GM10847 (cell line): ENCODE measurements around the gene ZNF503.

Experiments used
- POLR2A ChIP-seq: IDR thresholded peaks from 2 replicates; pipeline ENCODE4 v1.6.1; 2011; ENCODE audit not compliant: insufficient read length; ENCODE audit errors: extremely low read depth

The ZNF503 gene

GRCh38 chr10:75435291-75435690 is 33.7 kb upstream of the ZNF503 start:
- no peak for TF ChIP-seq POLR2A

- no peak for TF ChIP-seq POLR2A
These were observed 32.7 kb upstream of the ZNF503 start for GRCh38 chr10:75434291-75434690.

DNA sequence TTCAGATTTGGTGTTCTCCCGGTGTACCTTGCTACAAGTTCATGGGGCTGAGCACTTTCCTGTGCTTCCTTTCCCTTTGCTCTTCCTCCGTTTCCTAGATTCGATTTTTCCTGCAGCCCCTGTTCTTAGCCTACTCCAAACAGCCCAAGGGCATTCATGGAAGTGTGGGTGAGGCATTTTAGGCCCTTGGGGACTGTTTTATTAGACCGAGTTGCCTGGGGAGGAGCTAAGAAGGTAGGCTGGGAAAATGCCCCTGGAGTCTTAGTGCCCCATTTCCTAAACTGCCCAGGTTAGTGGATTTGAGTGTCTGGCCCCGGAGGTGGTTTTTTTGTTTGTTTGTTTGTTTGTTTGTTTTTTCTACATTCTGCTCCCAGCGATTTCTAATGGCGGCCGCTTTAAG is 31.7 kb upstream of the ZNF503 start:
- TF ChIP-seq POLR2A, result no peak

- TF ChIP-seq POLR2A, result no peak
These were observed 31.2 kb upstream of the ZNF503 start for GRCh38 chr10:75432763-75433162.

GRCh38 chr10:75432176-75432575 is 30.6 kb upstream of the ZNF503 start:
- TF ChIP-seq POLR2A, result no peak

GRCh38 chr10:75431180-75432111 is 29.9 kb upstream of the ZNF503 start, which contains the start of gene LRMDA:
TSS of gene LRMDA (plus strand) at chr10:75431624.
- no peak for TF ChIP-seq POLR2A

- no peak for TF ChIP-seq POLR2A
These were observed 28.6 kb upstream of the ZNF503 start for GRCh38 chr10:75430000-75430763.

GRCh38 chr10:75429159-75429827 is 27.7 kb upstream of the ZNF503 start:
- no peak for TF ChIP-seq POLR2A

GRCh38 chr10:75428434-75429158 is 27.0 kb upstream of the ZNF503 start:
- no peak for TF ChIP-seq POLR2A

DNA sequence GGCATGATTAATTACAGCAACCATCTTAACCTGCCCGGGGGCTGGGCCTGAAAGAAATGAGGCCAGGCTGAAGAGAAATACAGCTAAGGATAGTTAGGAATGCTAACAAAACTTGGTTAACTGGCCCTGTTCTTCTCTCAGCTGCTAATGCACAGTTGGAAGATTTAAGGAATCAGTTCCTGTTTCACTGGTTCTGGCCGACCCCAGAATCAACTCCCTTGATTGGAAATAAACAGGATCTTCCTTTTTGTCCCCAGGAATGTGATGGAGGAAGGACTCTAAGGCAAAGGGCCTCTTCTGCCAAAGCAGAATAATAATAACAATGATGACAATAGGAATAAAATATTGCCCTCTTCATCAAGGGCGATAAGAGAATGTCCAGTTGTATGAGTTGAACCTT is 26.4 kb upstream of the ZNF503 start:
- TF ChIP-seq POLR2A, result no peak

DNA sequence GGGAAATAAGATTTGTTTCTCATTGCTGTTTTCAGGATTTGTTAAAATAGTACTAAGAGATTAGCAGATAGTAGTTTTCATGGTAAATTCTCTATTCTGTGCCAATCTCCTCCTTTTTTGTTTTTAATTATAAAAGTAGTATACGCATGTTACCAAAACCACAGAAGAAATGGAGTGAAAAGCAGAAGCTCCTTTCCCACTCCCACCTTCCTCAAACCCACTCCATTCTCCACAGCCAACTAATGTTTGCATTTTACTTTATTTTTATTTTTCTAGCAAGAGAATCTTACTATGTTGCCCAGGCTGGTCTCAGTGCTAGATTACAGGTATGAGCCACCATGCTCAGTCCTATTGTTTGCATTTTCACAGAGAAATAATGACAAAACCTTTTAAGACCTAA is 25.3 kb upstream of the ZNF503 start:
- no peak for TF ChIP-seq POLR2A

- TF ChIP-seq POLR2A, result no peak
These were observed 23.9 kb upstream of the ZNF503 start for GRCh38 chr10:75425291-75426079.

DNA sequence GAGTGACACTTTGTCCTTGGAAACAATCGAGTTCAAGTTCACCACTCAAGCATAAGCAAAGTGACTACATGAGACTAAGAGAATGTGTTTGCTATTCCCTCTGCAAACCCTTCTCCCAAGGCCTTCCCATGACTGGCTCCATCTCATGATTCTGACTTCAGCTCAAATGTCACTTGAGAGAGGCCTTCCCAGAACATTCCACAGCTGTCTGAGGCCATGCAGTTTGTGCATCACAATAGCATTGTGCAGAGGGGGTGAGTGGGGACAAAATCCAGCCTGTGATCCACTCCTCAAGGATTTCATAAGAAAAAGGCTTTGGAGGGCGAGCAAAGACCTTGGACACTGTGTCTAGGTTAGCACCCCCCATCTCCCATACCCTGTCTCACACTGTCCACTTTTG is 23.0 kb upstream of the ZNF503 start:
- no peak for TF ChIP-seq POLR2A

DNA sequence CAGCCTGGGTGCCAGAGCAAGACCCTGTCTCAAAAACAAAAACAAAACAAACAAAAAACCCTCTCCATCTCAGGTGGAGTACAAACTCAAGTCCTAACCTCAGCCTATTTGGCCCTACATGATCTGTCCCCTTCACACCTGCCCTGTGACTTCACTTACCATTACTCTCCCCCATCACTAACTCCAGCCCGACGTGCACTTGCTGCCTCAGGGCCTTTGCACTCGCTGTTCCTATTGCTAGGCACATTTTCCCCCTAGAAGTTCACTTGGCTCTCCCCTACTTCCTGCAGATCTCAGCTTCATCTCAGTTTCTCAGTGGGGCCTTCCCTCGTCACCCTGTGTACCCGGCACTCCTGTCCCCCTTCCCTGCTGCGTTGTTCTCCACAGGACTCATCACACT is 21.3 kb upstream of the ZNF503 start:
- no peak for TF ChIP-seq POLR2A
